K562 (cell line): ENCODE results near the gene PDZRN4. TPM values are rescaled to one million over a fixed set of nuclear protein-coding genes. Genes with fewer than 3 reads are reported as not detected.

Experiments used
- ATAC-seq: fragments of 200-7000 bp; cut with Tn5 transposase; 3 replicates; pipeline ENCODE4 v1.9.1; 2020; ENCODE audit warnings: moderate library complexity
- BruUV-seq: library from RNA; stranded (reverse); fragments of 400-500 nt; replicated peaks from 2 replicates; lab custom pipeline; 2021; lab: Mats Ljungman, UMichigan
- CTCF ChIA-PET: fragments of 300-600 bp; formaldehyde crosslinking; extraction: SDS; loops from one replicate; lab custom pipeline; 2021; ENCODE audit warnings: low intra/inter-chr PET ratio; lab: Yijun Ruan, JAX
- POLR2A ChIA-PET: fragments of 300-600, 350-650 bp; sonication (Branson Sonifier 250); formaldehyde crosslinking; extraction: SDS; loops from one replicate; lab custom pipeline; 2021; ENCODE audit warnings: antibody characterized with exemption, inconsistent platforms; lab: Yijun Ruan, JAX
- DNase-seq, 4 experiments: peaks; one replicate each; pipeline versions ENCODE4 v3.0.0 to v3.0.0-alpha.2; 2011 to 2018; ENCODE audit warnings: low spot score in 3 of 4, mixed read lengths in 3 of 4; ENCODE audit errors: extremely low read depth in 1 of 4
- FAIRE-seq: peaks from 2 replicates; lab custom pipeline; 2011; peaks lifted over from hg19 to GRCh38; lab: Jason Lieb, UNC
- H2AFZ ChIP-seq: 2 replicates; pipeline ENCODE4 v1.6.0; 2011; ENCODE audit warnings: low read depth, low read length, control low read depth, inconsistent platforms
- H3K27ac ChIP-seq: fragments of 200-600 bp; 3 replicates; pipeline ENCODE4 v1.8.0; 2011; ENCODE audit warnings: low read depth, mild to moderate bottlenecking, control low read depth, inconsistent platforms, low read length, moderate library complexity, mixed read lengths; ENCODE audit errors: extremely low read depth
- H3K27me3 ChIP-seq, 2 experiments: fragments of 300-600 bp in 1 of 2; 2 replicates in 1 of 2; 3 replicates in 1 of 2; pipeline versions ENCODE4 v1.6.0 to v1.8.0; 2011; ENCODE audit warnings: inconsistent platforms in 2 of 2, low read length in 2 of 2, mild to moderate bottlenecking in 1 of 2, mixed read lengths in 1 of 2, moderate library complexity in 1 of 2; ENCODE audit not compliant: control insufficient read depth in 2 of 2, insufficient read depth in 2 of 2
- H3K36me3 ChIP-seq: fragments of 300-600 bp; 3 replicates; pipeline ENCODE4 v1.8.0; 2011; ENCODE audit warnings: mild to moderate bottlenecking, low read length, inconsistent platforms; ENCODE audit not compliant: control insufficient read depth, insufficient read depth
- H3K4me1 ChIP-seq, 2 experiments: fragments of 200-600 bp in 1 of 2; replicated peaks in 1 of 2; 2 replicates in 1 of 2; 3 replicates in 1 of 2; pipeline versions ENCODE4 v1.5.1 to v1.8.0; 2011; ENCODE audit warnings: inconsistent platforms in 2 of 2, low read length in 2 of 2, mild to moderate bottlenecking in 1 of 2, mixed read lengths in 1 of 2, moderate library complexity in 1 of 2; ENCODE audit not compliant: control insufficient read depth in 2 of 2, insufficient read depth in 2 of 2
- H3K4me2 ChIP-seq: 2 replicates; pipeline ENCODE4 v1.6.1; 2011; ENCODE audit warnings: low read length, control low read depth, inconsistent platforms, mixed read lengths; ENCODE audit not compliant: insufficient read depth
- H3K4me3 ChIP-seq: fragments of 200-600 bp; sonication (generic), shearing (Covaris generic); 2 replicates; pipeline ENCODE4 v1.5.1; 2016; ENCODE audit warnings: control low read depth, inconsistent platforms
- H3K79me2 ChIP-seq: fragments of 200-600 bp; 3 replicates; pipeline ENCODE4 v1.8.0; 2011; ENCODE audit warnings: low read length, inconsistent platforms; ENCODE audit not compliant: control insufficient read depth, insufficient read depth
- H3K9ac ChIP-seq, 2 experiments: 2 replicates each; pipeline versions ENCODE4 v1.6.0 to v1.6.1; 2011; ENCODE audit warnings: low read depth in 2 of 2, low read length in 2 of 2, control low read depth in 1 of 2, inconsistent platforms in 1 of 2, mild to moderate bottlenecking in 1 of 2, mixed read lengths in 1 of 2; ENCODE audit not compliant: insufficient read depth in 1 of 2
- H3K9me1 ChIP-seq: one replicate; pipeline ENCODE4 v1.6.0; 2011; ENCODE audit warnings: inconsistent platforms, mild to moderate bottlenecking, low read length, moderate library complexity; ENCODE audit not compliant: control insufficient read depth, insufficient read depth
- H3K9me3 ChIP-seq: replicated peaks from 2 replicates; pipeline ENCODE4 v1.5.1; 2011; ENCODE audit warnings: low read depth, low read length, inconsistent platforms; ENCODE audit not compliant: control insufficient read depth, insufficient read depth
- H4K20me1 ChIP-seq: replicated peaks from 2 replicates; pipeline ENCODE4 v1.6.1; 2011; ENCODE audit warnings: low read length, inconsistent platforms, mixed read lengths; ENCODE audit not compliant: control insufficient read depth, insufficient read depth
- ZNF140 ChIP-seq: fragments of 250-450 bp; sonication (Bioruptor Pico); IDR thresholded peaks from 2 replicates; pipeline ENCODE4 v1.8.0; 2021; ENCODE audit warnings: moderate library complexity, mild to moderate bottlenecking, inconsistent platforms
- ZNF511 ChIP-seq: sonication (generic); formaldehyde crosslinking; IDR thresholded peaks from 2 replicates; pipeline ENCODE4 v1.8.0; 2022; ENCODE audit warnings: mild to moderate bottlenecking, missing genetic modification reagents
- WGBS: fragments of 100-300 bp; shearing (Covaris generic); methylation state at CpG from one replicate; pipeline ENCODE4 v1.1.6; 2016; ENCODE audit warnings: low coverage, mixed read lengths; ENCODE audit not compliant: insufficient coverage; ENCODE audit errors: missing lambda C conversion rate; 5-methylcytosine and 5-hydroxymethylcytosine counted together
- in situ Hi-C: fragments of 300-500 bp; cut with MboI; formaldehyde crosslinking; loops from 4 replicates; pipeline ENCODE4 v1.15.0; 2018; ENCODE audit warnings: inconsistent platforms, mixed read lengths
- intact Hi-C: fragments of 100-400 bp; cut with micrococcal nuclease; formaldehyde crosslinking; loops from 2 replicates; pipeline ENCODE4 v1.14.2; 2022
- polyA plus RNA-seq, 8 experiments: library from polyadenylated mRNA; depleted of rRNA in 4 of 8; stranded (reverse) in 5 of 8; unstranded in 3 of 8; fragments of >200 nt; fragmentation: Nextera tagmentation in 2 of 8; fragmentation: Illumina TruSeq in 1 of 8; extraction: Ambion mirVana in 2 of 8; extraction: Trizol in 1 of 8; gene quantifications; 2 replicates each; pipeline versions ENCODE4 v1.2.1 to v1.2.3, GENCODE V29; 2011 to 2014; ENCODE audit warnings: inconsistent platforms in 1 of 8, missing spikeins in 1 of 8
- total RNA-seq, 7 experiments: library from RNA; depleted of rRNA in 6 of 7; stranded (reverse); fragments of >200 nt in 6 of 7; fragmentation: Illumina TruSeq in 2 of 7; extraction: Trizol in 2 of 7; gene quantifications; 2 replicates each; pipeline versions ENCODE4 v1.2.1 to v1.2.3, GENCODE V29; 2011 to 2021; ENCODE audit warnings: low replicate concordance in 1 of 7
- TF ChIP-seq, protein P1 (sequence below): fragments of 250-450 bp; sonication (Bioruptor Pico); IDR thresholded peaks from 2 replicates; pipeline ENCODE4 v1.8.0; 2021; ENCODE audit warnings: mild to moderate bottlenecking, moderate library complexity

PDZRN4 gene
- total and polyA plus RNA-seq, 9 of the 15 experiments (the other 6 are each of a cell fraction or from before 2014, with no cell fraction given), result not detected

- FAIRE-seq (no peak), ATAC-seq (no peak), DNase-seq (no peak)
- no peaks in the 10 kb centered on the region for H3K9me1 ChIP-seq
- H3K9me3 ChIP-seq, result no peaks in the 10 kb centered on the region
- no peaks in the 10 kb centered on the region for H3K4me1 ChIP-seq
- no peaks in the 10 kb centered on the region for H3K27me3 ChIP-seq
- 2% methylated on average over 5 of the region's 5 CpGs for WGBS
- H3K4me3 ChIP-seq, result no peak overlapping the region
- H2AFZ ChIP-seq, result no peak overlapping the region
- ChIA-PET POLR2A (no interaction called here), CTCF (no interaction called here)
- H3K4me2 ChIP-seq, result no peak overlapping the region
- BruUV-seq, result no TSS peak
- intact Hi-C loops (no loop called here), in situ Hi-C loops (no loop called here)
- no peaks in the 10 kb centered on the region for H3K79me2 ChIP-seq
- no peaks in the 10 kb centered on the region for H3K36me3 ChIP-seq
- H4K20me1 ChIP-seq, result no peaks in the 10 kb centered on the region
- TF ChIP-seq, protein P1, sequence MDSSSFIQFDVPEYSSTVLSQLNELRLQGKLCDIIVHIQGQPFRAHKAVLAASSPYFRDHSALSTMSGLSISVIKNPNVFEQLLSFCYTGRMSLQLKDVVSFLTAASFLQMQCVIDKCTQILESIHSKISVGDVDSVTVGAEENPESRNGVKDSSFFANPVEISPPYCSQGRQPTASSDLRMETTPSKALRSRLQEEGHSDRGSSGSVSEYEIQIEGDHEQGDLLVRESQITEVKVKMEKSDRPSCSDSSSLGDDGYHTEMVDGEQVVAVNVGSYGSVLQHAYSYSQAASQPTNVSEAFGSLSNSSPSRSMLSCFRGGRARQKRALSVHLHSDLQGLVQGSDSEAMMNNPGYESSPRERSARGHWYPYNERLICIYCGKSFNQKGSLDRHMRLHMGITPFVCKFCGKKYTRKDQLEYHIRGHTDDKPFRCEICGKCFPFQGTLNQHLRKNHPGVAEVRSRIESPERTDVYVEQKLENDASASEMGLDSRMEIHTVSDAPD (CRISPR knock-in tag), result no peak
- no peak overlapping the region for H3K9ac ChIP-seq
- H3K27ac ChIP-seq, result no peak overlapping the region
Observed at GRCh38 chr12:41485203-41485602, 297.1 kb downstream of the PDZRN4 start.

GRCh38 chr12:41486718-41487117 is 298.6 kb downstream of the PDZRN4 start:
- Histone ChIP-seq H3K27me3 (no peaks in the 10 kb centered on the region), H4K20me1 (no peaks in the 10 kb centered on the region), H3K4me2 (no peak overlapping the region), H2AFZ (no peak overlapping the region), H3K79me2 (no peaks in the 10 kb centered on the region), H3K9me3 (no peaks in the 10 kb centered on the region), H3K4me3 (no peak overlapping the region), H3K4me1 (no peaks in the 10 kb centered on the region), H3K9me1 (no peaks in the 10 kb centered on the region), H3K36me3 (no peaks in the 10 kb centered on the region), H3K27ac (no peak overlapping the region), H3K9ac (no peak overlapping the region)
- no TSS peak for BruUV-seq
- no peak for DNase-seq
- in situ Hi-C loops (no loop called here), intact Hi-C loops (no loop called here)
- ATAC-seq, result no peak
- POLR2A ChIA-PET, result no interaction called here
- WGBS, result no CpG with 5 or more reads among the region's 2 CpGs
- CTCF ChIA-PET, result no interaction called here
- FAIRE-seq, result no peak
- no peak for TF ChIP-seq ZNF511
- TF ChIP-seq ZNF140, result no peak
